Hepatocyte (in vitro differentiated cells): ENCODE measurements around the gene CARS1. TPM values are rescaled to one million over a fixed set of nuclear protein-coding genes. Genes with fewer than 3 reads are reported as not detected.

Experiments
- DNase-seq: peaks from one replicate; pipeline ENCODE4 v3.0.0-alpha.2; 2016; ENCODE audit warnings: low spot score
- H2AFZ ChIP-seq: fragments of 200-600 bp; sonication (generic); 2 replicates; pipeline ENCODE4 v1.6.0; 2016; ENCODE audit warnings: antibody characterized with exemption, mild to moderate bottlenecking
- H3K27ac ChIP-seq: fragments of 200-600 bp; sonication (generic); 2 replicates; pipeline ENCODE4 v1.5.1; 2016; ENCODE audit warnings: mild to moderate bottlenecking
- H3K27me3 ChIP-seq: fragments of 200-600 bp; sonication (generic); 2 replicates; pipeline ENCODE4 v1.6.1; 2016
- H3K36me3 ChIP-seq: fragments of 200-600 bp; sonication (generic); replicated peaks from 2 replicates; pipeline ENCODE4 v1.5.1; 2016; ENCODE audit warnings: low read depth; ENCODE audit not compliant: insufficient read depth
- H3K4me1 ChIP-seq: fragments of 200-600 bp; sonication (generic); 2 replicates; pipeline ENCODE4 v1.5.1; 2016; ENCODE audit warnings: mild to moderate bottlenecking, moderate library complexity; ENCODE audit not compliant: insufficient read depth
- H3K4me2 ChIP-seq: fragments of 200-600 bp; sonication (generic); 2 replicates; pipeline ENCODE4 v1.6.0; 2016
- H3K4me3 ChIP-seq: fragments of 200-600 bp; sonication (generic); 2 replicates; pipeline ENCODE4 v1.5.1; 2016; ENCODE audit warnings: mild to moderate bottlenecking
- H3K79me2 ChIP-seq: fragments of 200-600 bp; sonication (generic); 2 replicates; pipeline ENCODE4 v1.6.0; 2017; ENCODE audit warnings: mild to moderate bottlenecking
- H3K9me2 ChIP-seq: fragments of 200-600 bp; sonication (generic); replicated peaks from 2 replicates; pipeline ENCODE4 v1.6.0; 2017; ENCODE audit warnings: mild to moderate bottlenecking; ENCODE audit not compliant: insufficient read depth
- H3K9me3 ChIP-seq: fragments of 200-600 bp; sonication (generic); 2 replicates; pipeline ENCODE4 v1.5.1; 2016; ENCODE audit warnings: low read depth, mild to moderate bottlenecking
- H4K20me1 ChIP-seq: fragments of 200-600 bp; sonication (generic); 2 replicates; pipeline ENCODE4 v1.6.0; 2016; ENCODE audit warnings: mild to moderate bottlenecking; ENCODE audit not compliant: insufficient read depth, poor library complexity, severe bottlenecking
- EZH2 ChIP-seq: fragments of 200-600 bp; sonication (generic); IDR thresholded peaks from 2 replicates; pipeline ENCODE4 v1.6.1; 2016; ENCODE audit warnings: antibody characterized with exemption, mild to moderate bottlenecking, borderline replicate concordance
- EZH2phosphoT487 ChIP-seq: fragments of 200-600 bp; sonication (generic); IDR thresholded peaks from one replicate; pipeline ENCODE4 v1.6.1; 2018; ENCODE audit warnings: antibody characterized with exemption, mild to moderate bottlenecking, low read depth, moderate library complexity; ENCODE audit not compliant: unreplicated experiment, severe bottlenecking
- WGBS: methylation state at CpG from one replicate; pipeline ENCODE4 v1.1.6; 2016; ENCODE audit warnings: low lambda C conversion rate; ENCODE audit errors: missing lambda C conversion rate; 5-methylcytosine and 5-hydroxymethylcytosine counted together
- polyA plus RNA-seq: library from polyadenylated mRNA; unstranded; fragments of >200 nt; fragmentation: Nextera tagmentation; extraction: Ambion mirVana; gene quantifications from 2 replicates; pipeline ENCODE4 v1.2.1, GENCODE V29; 2016
- total RNA-seq: library from RNA; depleted of rRNA; stranded (reverse); fragments of >200 nt; gene quantifications from 2 replicates; pipeline ENCODE4 v1.2.3, GENCODE V29; 2014
- TF ChIP-seq, protein P1 (sequence below): fragments of 200-600 bp; sonication (generic); IDR thresholded peaks from 2 replicates; pipeline ENCODE4 v1.5.1; 2016; ENCODE audit warnings: antibody characterized with exemption, mild to moderate bottlenecking; ENCODE audit not compliant: poor library complexity

CARS1 gene
- total and polyA plus RNA-seq, 2 experiments from 2014 or later = 35.5 to 42.0 TPM

DNA sequence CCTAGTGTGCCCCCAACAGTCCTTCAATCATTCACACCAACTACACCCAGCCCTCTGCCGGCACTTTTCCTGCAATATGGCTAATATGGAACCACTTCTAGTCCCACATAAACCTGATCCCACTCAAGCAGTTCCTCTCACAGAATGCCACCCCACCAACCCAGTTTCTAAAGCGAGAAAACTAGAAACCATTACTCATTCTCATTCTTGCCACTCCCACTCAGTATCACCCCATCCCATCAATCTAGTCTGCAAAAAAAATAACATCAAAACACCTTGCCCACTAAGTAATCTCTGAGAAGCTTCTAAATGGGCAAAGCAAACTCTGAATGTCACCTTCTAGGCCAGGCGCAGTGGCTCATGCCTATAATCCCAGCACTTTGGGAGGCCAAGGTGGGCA is 83.0 kb downstream of the CARS1 start:
- no peak overlapping the region for H3K27ac ChIP-seq
- no peak overlapping the region for H2AFZ ChIP-seq
- no peak overlapping the region for H3K4me2 ChIP-seq
- H3K9me2 ChIP-seq = no peaks in the 10 kb centered on the region
- no peaks in the 10 kb centered on the region for H3K27me3 ChIP-seq
- H3K4me1 ChIP-seq = no peaks in the 10 kb centered on the region
- peaks cover 10% of the 10 kb centered on the region for H3K36me3 ChIP-seq
- H3K79me2 ChIP-seq = peaks cover 91% of the 10 kb centered on the region
- WGBS = 96% methylated on average over 3 of the region's 3 CpGs
- H3K9me3 ChIP-seq = no peaks in the 10 kb centered on the region
- DNase-seq = no peak
- TF ChIP-seq EZH2phosphoT487 (no peak), EZH2 (no peak)
- TF ChIP-seq, protein P1, sequence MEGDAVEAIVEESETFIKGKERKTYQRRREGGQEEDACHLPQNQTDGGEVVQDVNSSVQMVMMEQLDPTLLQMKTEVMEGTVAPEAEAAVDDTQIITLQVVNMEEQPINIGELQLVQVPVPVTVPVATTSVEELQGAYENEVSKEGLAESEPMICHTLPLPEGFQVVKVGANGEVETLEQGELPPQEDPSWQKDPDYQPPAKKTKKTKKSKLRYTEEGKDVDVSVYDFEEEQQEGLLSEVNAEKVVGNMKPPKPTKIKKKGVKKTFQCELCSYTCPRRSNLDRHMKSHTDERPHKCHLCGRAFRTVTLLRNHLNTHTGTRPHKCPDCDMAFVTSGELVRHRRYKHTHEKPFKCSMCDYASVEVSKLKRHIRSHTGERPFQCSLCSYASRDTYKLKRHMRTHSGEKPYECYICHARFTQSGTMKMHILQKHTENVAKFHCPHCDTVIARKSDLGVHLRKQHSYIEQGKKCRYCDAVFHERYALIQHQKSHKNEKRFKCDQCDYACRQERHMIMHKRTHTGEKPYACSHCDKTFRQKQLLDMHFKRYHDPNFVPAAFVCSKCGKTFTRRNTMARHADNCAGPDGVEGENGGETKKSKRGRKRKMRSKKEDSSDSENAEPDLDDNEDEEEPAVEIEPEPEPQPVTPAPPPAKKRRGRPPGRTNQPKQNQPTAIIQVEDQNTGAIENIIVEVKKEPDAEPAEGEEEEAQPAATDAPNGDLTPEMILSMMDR = no peak
- H3K4me3 ChIP-seq = no peak overlapping the region
- peaks cover 34% of the 10 kb centered on the region for H4K20me1 ChIP-seq

DNA sequence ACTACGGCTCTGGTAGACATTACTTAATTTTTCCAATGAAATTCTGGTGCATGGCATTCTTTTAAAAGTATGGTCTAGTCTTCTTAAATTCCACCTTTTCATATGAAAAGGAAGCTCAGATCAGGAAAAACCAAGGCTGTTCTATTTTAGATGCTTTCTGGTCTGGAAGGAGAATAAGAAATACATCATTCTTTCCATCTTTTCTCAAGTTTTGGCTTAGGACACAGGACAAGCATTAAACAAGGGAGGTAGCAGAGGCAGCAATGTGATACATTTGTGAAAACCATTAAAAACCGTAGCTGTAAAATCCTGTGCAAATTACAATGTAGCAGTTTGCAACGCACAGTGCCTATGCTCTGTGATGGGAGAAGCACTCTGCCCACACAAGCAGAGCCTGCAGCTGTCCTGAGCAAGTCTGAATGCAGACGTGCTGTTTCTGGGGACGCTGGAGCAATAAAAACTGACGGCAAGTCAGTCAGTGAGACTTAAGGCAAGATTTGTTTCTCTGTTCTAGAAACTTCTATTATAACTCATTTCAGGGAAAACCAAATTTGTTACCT is 88.8 kb downstream of the CARS1 start:
- Histone ChIP-seq H3K4me2 (no peak overlapping the region), H3K4me1 (no peaks in the 10 kb centered on the region), H2AFZ (no peak overlapping the region), H3K4me3 (no peak overlapping the region), H3K27me3 (no peaks in the 10 kb centered on the region), H3K9me2 (no peaks in the 10 kb centered on the region), H4K20me1 (peaks cover 15% of the 10 kb centered on the region), H3K36me3 (peaks cover 5% of the 10 kb centered on the region), H3K27ac (no peak overlapping the region), H3K9me3 (no peaks in the 10 kb centered on the region), H3K79me2 (peaks cover 69% of the 10 kb centered on the region)
- no peak for DNase-seq
- TF ChIP-seq, protein P1 = no peak
- TF ChIP-seq EZH2 (no peak), EZH2phosphoT487 (no peak)
- 87% methylated on average over 6 of the region's 6 CpGs for WGBS

DNA sequence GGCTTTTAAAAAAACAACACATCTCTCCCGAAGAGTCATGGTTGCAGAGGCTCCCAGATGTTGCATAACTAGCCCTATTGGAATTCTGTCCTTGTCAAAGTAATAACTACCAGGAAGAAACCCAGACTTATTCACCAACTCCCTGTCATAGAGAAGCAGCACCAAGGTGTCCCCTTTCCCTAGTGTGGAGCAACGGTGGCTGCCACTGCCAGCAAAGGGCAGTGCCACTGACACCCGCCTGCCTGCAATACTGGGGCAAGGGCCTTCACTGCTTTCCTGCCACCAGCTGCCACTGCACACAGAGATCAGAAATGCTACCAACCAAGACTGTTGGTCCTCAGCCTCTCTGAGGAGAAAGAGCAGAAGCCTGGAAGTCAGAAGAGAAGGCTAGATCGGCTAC is 92.4 kb downstream of the CARS1 start:
- WGBS = 91% methylated on average over 4 of the region's 4 CpGs
- H2AFZ ChIP-seq = no peak overlapping the region
- no peaks in the 10 kb centered on the region for H3K27me3 ChIP-seq
- H3K27ac ChIP-seq = no peak overlapping the region
- H3K9me3 ChIP-seq = no peaks in the 10 kb centered on the region
- H3K79me2 ChIP-seq = peaks cover 59% of the 10 kb centered on the region
- H3K9me2 ChIP-seq = no peaks in the 10 kb centered on the region
- no peak overlapping the region for H3K4me3 ChIP-seq
- TF ChIP-seq EZH2phosphoT487 = no peak
- TF ChIP-seq, protein P1 = no peak
- no peak for TF ChIP-seq EZH2
- no peak for DNase-seq
- H3K4me2 ChIP-seq = no peak overlapping the region
- peaks cover 3% of the 10 kb centered on the region for H3K36me3 ChIP-seq
- peaks cover 30% of the 10 kb centered on the region for H4K20me1 ChIP-seq
- no peaks in the 10 kb centered on the region for H3K4me1 ChIP-seq

DNA sequence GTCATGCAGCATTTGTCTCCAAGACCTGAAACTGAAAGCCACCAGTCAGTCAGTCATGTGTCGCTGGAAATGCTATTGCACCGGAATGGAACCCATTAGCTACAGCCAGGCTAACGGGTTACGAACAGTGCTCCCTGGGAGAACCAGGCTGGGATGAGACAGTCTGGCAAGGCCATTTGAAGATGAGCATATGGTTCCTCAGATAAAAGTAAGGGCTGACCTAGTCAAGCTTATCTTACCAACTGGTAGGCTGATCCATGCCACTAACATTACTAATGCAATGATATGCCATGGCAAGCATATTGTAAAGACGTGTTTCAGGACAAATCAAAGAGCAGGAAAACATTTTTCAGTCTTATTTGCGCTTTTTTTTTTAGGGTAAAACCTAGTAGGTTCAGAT is 93.5 kb downstream of the CARS1 start:
- DNase-seq = no peak
- 97% methylated on average over 6 of the region's 6 CpGs for WGBS
- no peak overlapping the region for H3K4me2 ChIP-seq
- TF ChIP-seq EZH2phosphoT487 (no peak), EZH2 (no peak)
- TF ChIP-seq, protein P1 = no peak
- H4K20me1 ChIP-seq = peaks cover 30% of the 10 kb centered on the region
- no peaks in the 10 kb centered on the region for H3K27me3 ChIP-seq
- H2AFZ ChIP-seq = no peak overlapping the region
- H3K4me1 ChIP-seq = no peaks in the 10 kb centered on the region
- H3K79me2 ChIP-seq = peaks cover 53% of the 10 kb centered on the region
- H3K27ac ChIP-seq = no peak overlapping the region
- no peaks in the 10 kb centered on the region for H3K9me2 ChIP-seq
- H3K4me3 ChIP-seq = no peak overlapping the region
- H3K36me3 ChIP-seq = peaks cover 3% of the 10 kb centered on the region
- no peaks in the 10 kb centered on the region for H3K9me3 ChIP-seq
